Measurements from ENCODE around the gene UXT.
"Not testable (repeated sequence)": the region's sequence is repeated elsewhere in the genome, so short reads cannot be mapped to it uniquely, and the experiment has no call there.

The UXT gene

DNA sequence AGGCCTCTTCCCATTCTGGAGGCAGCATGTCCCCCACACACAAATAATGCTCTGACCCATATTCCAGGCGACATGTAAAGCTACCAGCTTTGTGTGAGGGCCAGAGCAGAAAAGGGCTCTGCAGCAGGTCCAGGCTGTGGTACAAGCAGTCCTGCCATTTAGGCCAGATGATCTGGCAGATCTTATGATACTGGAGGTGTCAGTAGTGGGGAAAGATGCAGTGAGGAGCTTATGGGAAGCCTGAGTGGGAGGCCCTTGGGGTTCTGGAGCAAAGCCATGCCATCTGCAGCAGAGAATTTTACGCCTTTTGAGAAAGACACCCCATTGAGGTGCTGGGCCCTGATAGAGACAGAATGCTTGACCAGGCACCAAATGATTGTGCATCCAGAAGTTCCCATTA is 47.1 kb downstream of the UXT start:
- H3K27ac ChIP-seq = no peak overlapping the region
- ChIA-PET POLR2A (ENCODE audit: low non-redundant PET) (no interaction called here), CTCF (no interaction called here)
- no peak for DNase-seq (ENCODE audit: low spot score)
- no peak for TF ChIP-seq CTCF (conservative IDR thresholded peaks at IDR 0.05; ENCODE audit: low read depth)

- no peak for TF ChIP-seq CTCF (conservative IDR thresholded peaks at IDR 0.05; ENCODE audit: low read depth)
- ChIA-PET CTCF (no interaction called here), POLR2A (ENCODE audit: low non-redundant PET) (no interaction called here)
- no peak for DNase-seq (ENCODE audit: low spot score)
- no peak overlapping the region for H3K27ac ChIP-seq
Observed at GRCh38 chrX:47611489-47611888, 47.5 kb downstream of the UXT start.

DNA sequence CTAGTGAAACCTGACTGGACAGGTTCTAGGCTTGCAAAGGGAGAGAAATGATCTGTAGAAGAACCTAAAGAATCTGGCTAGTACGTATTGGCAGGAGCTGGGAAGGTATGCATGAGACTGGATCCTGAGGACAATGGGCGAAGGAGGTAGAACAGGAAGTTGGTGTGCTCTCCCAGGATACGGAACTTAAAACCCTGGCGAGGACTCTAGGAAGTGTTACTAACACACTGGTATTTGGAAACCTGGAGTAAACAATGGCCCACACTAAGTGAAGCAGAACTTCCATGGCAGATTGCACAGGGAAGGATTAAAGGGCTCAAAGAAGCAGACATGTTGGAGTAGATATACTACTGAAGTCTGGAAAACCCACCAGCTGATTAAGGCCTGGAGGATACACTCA is 48.5 kb downstream of the UXT start:
- ChIA-PET POLR2A (ENCODE audit: low non-redundant PET) (no interaction called here), CTCF (no interaction called here)
- no peak for TF ChIP-seq CTCF (conservative IDR thresholded peaks at IDR 0.05; ENCODE audit: low read depth)
- H3K27ac ChIP-seq = no peak overlapping the region
- DNase-seq (ENCODE audit: low spot score) = no peak

DNA sequence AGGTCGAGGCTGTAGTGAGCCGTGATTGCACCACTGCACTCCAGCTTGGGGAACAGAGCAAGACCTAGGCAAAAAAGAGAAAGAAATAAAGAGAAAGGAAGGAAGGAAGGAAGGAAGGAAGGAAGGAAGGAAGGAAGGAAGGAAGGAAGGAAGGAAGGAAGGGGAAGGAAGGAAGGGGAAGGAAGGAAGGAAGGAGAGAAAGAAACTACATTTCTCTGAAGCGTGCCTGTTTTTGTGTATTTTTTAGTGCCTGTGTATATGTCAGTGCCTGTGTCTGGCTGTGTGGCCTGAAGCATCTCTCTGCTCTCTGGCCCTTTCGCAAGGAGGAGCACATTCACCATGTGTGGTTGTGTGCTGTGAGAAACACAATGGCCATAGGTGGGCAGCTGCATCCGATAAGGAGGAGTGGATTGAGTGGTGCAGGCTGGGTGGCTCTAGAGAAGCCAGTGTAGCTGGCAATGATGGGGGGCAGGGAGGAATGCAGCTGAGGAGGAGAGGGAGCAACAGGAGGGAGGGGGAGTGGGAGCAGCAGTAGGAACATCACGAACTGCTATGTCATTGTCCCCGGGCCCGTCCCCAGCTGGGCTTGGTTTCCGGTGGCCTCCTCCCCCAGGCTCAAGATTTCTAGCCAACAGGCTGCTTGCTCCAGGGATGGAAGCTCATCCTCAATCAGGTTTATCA is 50.7 kb downstream of the UXT start:
- no peak for DNase-seq (ENCODE audit: low spot score)

DNA sequence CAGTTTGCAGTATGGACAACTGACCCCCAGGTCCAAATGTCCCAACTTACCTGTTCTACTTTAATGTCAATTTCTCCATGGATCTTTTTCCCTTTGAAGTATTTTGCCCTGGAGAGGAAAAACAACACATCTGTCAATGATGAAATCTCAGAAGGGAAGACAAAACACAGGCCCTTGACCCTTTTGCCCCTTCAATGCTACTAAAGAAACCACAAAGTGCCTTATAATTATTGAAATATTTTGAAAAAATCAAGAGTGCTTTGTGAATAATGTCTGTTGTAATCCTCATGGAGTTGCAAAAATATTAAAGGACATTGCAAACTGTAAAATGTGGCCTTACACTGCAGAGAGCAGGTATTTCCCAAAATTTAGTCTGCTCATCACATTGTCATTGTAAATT is 51.9 kb downstream of the UXT start:
- TF ChIP-seq CTCF (conservative IDR thresholded peaks at IDR 0.05; ENCODE audit: low read depth) = no peak
- CTCF ChIA-PET = no interaction called here
- no peak for DNase-seq (ENCODE audit: low spot score)
- no peak overlapping the region for H3K27ac ChIP-seq
- POLR2A ChIA-PET (ENCODE audit: low non-redundant PET) = no interaction called here

More for the DNA sequence above, 50.7 kb downstream of the UXT start:
- POLR2A ChIA-PET (ENCODE audit: low non-redundant PET) = no interaction called here
- no peak overlapping the region for H3K27ac ChIP-seq
- CTCF ChIA-PET = interaction anchor here (0.6 kb wide), 1 partner anchor 13 kb away, joined by 3 read pairs; no protein-coding TSS in a partner anchor
- TF ChIP-seq CTCF (conservative IDR thresholded peaks at IDR 0.05; ENCODE audit: low read depth) = no peak

DNA sequence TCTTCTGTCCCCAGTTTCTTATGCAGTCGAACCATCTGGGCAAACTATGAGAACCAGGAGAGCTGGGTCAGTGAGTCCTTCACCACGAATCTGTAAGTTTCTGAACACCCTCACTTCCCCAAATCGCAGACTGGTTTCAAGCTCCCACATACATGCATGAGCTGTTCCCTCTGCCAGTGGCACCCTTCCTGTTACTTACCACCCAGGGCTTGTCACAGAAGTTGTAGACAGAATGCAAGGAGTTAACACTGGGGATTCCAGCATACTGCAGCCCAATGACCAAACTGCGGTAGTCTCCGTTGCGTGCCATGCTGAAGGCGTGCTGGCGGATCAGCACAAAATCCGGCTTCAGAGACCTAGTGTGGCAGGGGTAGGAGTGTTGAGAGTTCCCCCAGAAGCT is 54.0 kb downstream of the UXT start:
- CTCF ChIA-PET = no interaction called here
- no peak overlapping the region for H3K27ac ChIP-seq
- POLR2A ChIA-PET (ENCODE audit: low non-redundant PET) = no interaction called here
- DNase-seq (ENCODE audit: low spot score) = no peak
- TF ChIP-seq CTCF (conservative IDR thresholded peaks at IDR 0.05; ENCODE audit: low read depth) = no peak

GRCh38 chrX:47603125-47603524 is 55.9 kb downstream of the UXT start:
- CTCF ChIA-PET; POLR2A ChIA-PET (ENCODE audit: low non-redundant PET); H3K27ac ChIP-seq; DNase-seq (ENCODE audit: low spot score): not testable (repeated sequence)
